ENCODE data around the gene IARS1.

Gene IARS1

DNA sequence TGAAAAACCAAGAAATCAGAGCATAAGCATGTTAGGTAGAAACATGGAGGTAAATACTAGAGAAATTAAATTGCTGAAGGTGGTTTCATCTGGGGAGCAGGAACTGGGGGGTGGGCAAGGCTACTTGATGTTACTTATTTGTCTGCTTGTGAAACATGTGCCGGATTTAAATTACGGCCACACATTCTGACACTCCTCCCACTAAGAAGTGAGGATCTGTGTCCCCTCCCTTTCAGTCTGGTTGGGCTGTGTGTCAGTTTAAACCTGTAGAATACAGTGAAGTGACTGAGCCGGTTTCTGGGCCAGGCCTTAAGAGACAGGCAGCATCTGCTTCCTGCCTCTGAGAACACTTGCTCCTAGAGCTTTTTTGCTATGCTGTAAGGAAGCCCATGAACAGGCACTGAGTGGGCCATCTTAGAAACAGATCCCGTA, 2.3 kb upstream of the IARS1 start:
- in situ Hi-C loops (cut with MboI; ENCODE audit: low sequenced_read_pairs), result no loop called here

GRCh38 chr9:92295240-92295790, 1.8 kb upstream of the IARS1 start:
- in situ Hi-C loops (cut with MboI; ENCODE audit: low sequenced_read_pairs), result no loop called here

DNA sequence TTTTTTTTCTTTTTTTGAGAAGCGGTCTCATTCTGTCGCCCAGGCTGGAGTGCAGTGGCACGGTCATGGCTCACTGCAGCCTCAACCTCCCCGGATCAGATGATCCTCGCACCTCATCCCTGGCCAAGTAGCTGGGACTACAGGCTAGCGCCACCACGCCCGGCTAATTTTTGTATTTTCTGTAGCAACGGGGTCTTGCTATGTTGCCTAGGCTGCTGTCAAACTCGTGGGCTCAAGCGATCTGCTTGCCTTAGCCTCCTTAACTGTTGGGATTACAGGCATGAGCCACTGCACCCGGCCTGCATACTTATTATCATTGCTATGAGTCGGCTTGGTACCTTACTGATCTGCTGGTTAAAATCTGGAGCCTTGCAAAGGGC, 790 bp upstream of the IARS1 start:
- in situ Hi-C loops (cut with MboI; ENCODE audit: low sequenced_read_pairs), result no loop called here

- in situ Hi-C loops (cut with MboI; ENCODE audit: low sequenced_read_pairs), result no loop called here
These were observed 482 bp downstream of the IARS1 start for GRCh38 chr9:92293075-92293354.

DNA sequence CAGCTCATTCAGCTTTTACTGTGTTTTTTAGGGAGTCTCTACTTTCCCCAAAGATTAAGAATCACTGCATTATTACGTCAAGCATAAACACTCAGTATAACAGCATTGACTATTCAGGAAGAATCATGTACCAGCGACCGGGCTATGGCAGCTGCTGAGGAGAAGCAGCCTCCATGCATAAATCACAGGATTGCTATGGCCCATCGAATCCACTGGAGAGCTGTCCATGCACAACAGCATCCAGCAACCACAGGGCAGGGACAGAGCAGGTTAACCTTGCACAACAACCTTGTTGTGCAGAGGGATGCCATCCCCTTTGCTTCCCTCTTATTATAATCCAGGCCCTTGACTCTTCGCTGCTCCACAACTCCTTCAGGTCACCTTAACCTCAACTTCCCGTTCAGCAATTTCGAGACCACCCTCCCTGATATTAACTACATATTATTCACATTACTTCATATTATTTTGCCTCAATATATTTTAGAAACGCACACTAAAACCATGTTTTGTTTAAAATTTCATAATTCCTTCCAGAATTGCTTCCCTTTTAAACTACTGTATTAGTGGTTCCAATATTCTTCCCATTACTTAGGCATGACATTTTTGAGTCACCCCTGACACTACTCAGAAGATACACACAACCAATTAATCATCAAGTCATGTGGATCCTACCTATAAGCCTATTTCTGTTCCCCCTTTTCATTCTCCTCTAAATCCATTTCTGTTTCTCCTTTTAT, 991 bp downstream of the IARS1 start:
- in situ Hi-C loops (cut with MboI; ENCODE audit: low sequenced_read_pairs), result no loop called here

- in situ Hi-C loops (cut with MboI; ENCODE audit: low sequenced_read_pairs), result no loop called here
These were observed 1.9 kb downstream of the IARS1 start for GRCh38 chr9:92291577-92291976.

DNA sequence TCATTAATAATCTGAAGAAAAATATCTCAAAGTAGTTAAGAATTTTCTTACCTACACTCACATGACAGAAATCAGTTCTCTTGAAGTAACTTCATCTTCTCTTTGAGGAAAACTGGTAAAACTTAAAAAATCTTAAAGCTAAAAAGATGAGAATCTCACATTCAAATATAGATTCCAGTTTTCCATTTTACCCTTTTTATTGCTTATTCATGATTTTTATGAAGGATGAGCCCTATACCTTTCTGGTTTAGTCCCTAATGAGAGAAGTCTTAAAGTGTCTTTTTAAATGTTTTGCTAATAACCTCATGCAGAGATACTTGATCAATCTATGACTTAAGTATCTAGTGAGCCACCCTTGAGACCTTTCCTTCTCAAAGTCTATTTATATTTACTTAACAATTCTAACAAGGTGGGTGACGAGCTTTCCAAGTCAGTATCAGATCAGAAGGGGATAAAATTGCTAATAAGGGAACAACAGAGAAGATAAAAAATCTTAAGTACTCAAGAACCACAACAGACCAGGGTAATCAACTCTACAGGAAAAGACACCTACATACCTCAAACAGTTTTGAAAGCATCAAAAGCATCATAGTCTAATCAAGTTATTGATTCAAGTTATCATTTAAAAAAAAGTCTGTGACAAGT, 2.6 kb downstream of the IARS1 start:
- in situ Hi-C loops (cut with MboI; ENCODE audit: low sequenced_read_pairs), result no loop called here

DNA sequence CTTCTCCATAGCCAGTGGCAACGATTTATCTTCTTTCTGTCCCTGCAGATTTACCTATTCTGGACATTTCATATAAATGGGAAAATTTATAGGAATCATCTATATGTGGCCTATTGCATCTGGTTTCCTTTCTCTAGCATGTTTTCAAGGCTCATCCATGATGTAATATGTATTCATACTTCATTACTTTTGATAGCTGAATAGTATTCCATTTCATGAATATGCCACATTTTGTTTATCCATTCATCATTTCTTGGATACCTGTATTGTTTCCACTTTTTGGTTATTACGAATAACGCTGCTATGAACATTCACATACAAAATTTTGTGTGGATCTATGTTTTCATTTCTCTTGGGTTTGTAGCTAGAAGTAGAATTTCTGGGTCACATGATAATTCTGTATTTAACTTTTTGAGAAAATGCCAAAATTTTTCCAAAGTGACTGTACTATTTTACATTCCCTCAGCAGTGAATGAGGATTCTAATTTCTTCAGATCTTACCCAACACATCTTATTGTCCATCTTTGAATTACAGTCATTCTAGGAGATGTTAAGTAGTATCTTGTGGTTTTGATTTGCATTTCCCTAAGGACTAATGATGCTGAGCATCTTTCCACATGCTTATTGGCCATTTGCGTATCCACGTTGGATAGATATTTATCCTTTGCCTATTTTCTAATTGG, 3.6 kb downstream of the IARS1 start:
- in situ Hi-C loops (cut with MboI; ENCODE audit: low sequenced_read_pairs), result no loop called here

DNA sequence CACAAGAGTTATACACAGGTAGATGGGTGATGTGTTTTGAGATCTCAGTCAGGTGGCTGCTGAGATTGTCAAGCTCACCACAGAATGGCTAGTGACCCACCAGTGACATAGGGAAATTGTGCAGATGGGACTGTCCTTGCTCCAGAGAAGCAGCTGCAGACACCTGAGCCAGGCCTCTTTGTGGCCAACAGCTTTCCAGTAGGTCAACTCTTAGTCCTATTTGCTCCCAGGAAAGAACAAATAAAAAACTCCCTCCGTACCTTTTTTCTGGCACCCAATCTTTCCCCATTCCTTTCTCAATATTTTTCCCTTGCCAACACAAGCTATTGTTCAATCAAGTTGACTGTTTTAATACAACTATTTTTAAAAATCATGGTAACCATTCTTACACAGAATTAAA, 14.2 kb downstream of the IARS1 start:
- in situ Hi-C loops (cut with MboI; ENCODE audit: low sequenced_read_pairs), result no loop called here

GRCh38 chr9:92278110-92278509, 15.4 kb downstream of the IARS1 start:
- in situ Hi-C loops (cut with MboI; ENCODE audit: low sequenced_read_pairs), result no loop called here

DNA sequence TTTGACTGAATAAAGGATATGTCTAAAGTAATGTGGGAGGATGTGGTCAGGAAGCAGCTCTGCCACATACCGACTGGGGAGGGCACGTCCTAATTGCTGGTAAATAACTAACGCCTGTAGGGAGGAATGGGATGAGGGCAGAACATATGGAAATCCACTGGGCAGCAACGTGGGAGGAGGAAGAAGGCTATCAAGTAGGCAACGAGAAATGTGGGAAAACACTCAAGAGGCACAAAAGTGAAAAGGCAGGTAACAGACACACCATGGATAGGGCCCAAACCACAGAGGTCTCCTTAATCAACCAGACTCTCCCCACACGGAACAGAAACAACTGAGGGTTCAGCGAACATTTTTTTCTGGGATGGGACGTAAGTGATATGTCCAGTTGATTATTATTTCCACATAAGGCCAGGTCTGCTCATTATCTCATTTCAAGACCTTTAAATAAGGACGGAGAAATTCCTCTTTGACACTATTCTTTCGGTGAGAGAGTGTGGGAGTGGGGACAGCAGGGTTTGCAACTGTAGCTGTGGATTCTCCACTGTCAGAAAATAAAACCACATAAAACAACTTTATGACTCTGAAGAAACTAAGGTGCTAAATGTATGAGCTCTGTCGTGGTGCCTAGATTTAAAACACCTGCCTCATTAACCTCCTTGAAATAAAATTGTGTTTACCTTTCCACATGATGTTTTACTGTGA, 17.0 kb downstream of the IARS1 start:
- in situ Hi-C loops (cut with MboI; ENCODE audit: low sequenced_read_pairs), result no loop called here

GRCh38 chr9:92275541-92275940, 18.0 kb downstream of the IARS1 start:
- in situ Hi-C loops (cut with MboI; ENCODE audit: low sequenced_read_pairs), result no loop called here

GRCh38 chr9:92270511-92270910, 23.0 kb downstream of the IARS1 start:
- in situ Hi-C loops (cut with MboI; ENCODE audit: low sequenced_read_pairs), result no loop called here

GRCh38 chr9:92266486-92266885, 27.0 kb downstream of the IARS1 start:
- in situ Hi-C loops (cut with MboI; ENCODE audit: low sequenced_read_pairs), result no loop called here

GRCh38 chr9:92265154-92265553, 28.3 kb downstream of the IARS1 start:
- in situ Hi-C loops (cut with MboI; ENCODE audit: low sequenced_read_pairs), result no loop called here

DNA sequence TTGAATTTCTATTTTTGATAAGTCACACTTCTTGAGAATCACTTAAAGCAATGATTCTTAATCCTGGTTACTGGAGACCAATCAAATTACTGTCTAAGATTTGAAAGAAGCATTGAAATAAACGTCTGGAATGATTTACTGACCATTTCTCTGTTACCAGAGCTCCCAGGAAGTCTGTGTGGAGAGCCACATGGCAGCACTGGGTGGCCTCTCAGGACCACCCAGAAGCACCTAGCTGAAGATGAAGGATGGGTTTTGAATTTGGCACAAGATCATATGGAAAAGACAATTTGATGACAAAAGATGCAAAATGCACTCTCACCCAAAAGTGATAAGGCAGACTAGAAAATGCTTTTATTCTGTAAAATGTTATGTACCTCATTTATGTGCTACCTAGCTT, 30.4 kb downstream of the IARS1 start:
- in situ Hi-C loops (cut with MboI; ENCODE audit: low sequenced_read_pairs), result no loop called here

GRCh38 chr9:92257327-92257726, 36.2 kb downstream of the IARS1 start:
- in situ Hi-C loops (cut with MboI; ENCODE audit: low sequenced_read_pairs), result no loop called here

GRCh38 chr9:92254381-92255337, 38.8 kb downstream of the IARS1 start:
- in situ Hi-C loops (cut with MboI; ENCODE audit: low sequenced_read_pairs), result no loop called here

- in situ Hi-C loops (cut with MboI; ENCODE audit: low sequenced_read_pairs), result no loop called here
These were observed 39.8 kb downstream of the IARS1 start for GRCh38 chr9:92253656-92254055.

DNA sequence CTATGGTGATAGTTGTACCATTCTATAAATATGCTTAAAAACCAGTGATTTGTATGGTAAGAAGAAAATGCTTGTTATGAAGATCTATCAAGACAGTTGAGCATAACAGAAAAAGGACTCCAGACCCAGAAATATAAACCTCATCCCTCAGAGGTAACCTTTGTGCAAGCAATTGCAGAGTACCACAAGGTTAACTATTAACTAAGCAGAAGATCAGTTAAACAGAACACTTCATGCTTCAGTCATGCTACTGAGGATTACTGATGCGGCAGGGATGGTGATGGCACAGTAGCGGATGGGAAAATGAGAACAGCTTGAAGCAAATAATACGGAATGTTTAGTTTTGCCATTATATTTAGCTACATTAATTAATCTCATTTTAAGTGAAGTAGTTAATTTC, 45.5 kb downstream of the IARS1 start:
- in situ Hi-C loops (cut with MboI; ENCODE audit: low sequenced_read_pairs), result loop anchor here (5.0 kb wide), 1 partner anchor 34 kb away; no protein-coding TSS in a partner anchor

Measured in HL-60/S4 (cell line).